ENCODE data around the gene UBE2U.

GRCh38 chr1:64200064-64200463 is 3.4 kb upstream of the UBE2U start:
- no peak for TF ChIP-seq POLR2AphosphoS5 (IDR thresholded peaks at IDR 0.05; ENCODE audit: low read depth)
- no peak for TF ChIP-seq EZH2phosphoT487 (IDR thresholded peaks at IDR 0.05; ENCODE audit: unreplicated experiment)
- TF ChIP-seq CTCF (conservative IDR thresholded peaks at IDR 0.05; ENCODE audit: low read depth in 2 of 2): no peak
- no peak for TF ChIP-seq EZH2 (IDR thresholded peaks at IDR 0.05; ENCODE audit: low read depth, unreplicated experiment)

Data from GM23338 (cell line).